ENCODE data around the gene ZNF518B. TPM values are rescaled to one million over a fixed set of nuclear protein-coding genes. Genes with fewer than 3 reads are reported as not detected.

ZNF518B gene
- total and polyA plus RNA-seq, 12 donors = 2.6 to 45.1 (median 20.3) TPM

- TF ChIP-seq POLR2A (IDR thresholded peaks at IDR 0.05) = no peak
- TF ChIP-seq CTCF (IDR thresholded peaks at IDR 0.05) = no peak
- Histone ChIP-seq H3K4me1 (replicated peaks in 1 of 2) (no peaks in the 10 kb centered on the region), H3K9me3 (replicated peaks in 1 of 3) (no peaks in the 10 kb centered on the region), H3K27ac (no peak overlapping the region), H3K36me3 (replicated peaks in 1 of 2) (no peaks in the 10 kb centered on the region), H3K27me3 (no peaks in the 10 kb centered on the region), H3K4me3 (no peak overlapping the region)
- WGBS, 4 donors = 61 to 85% (median 77%) methylated on average over 5 of the region's 5 CpGs
- no peak for DNase-seq
- intact Hi-C loops (cut with DNase I) = no loop called here
These were observed 47.4 kb upstream of the ZNF518B start for GRCh38 chr4:10504570-10505179.

- WGBS, 4 donors = 83 to 94% (median 93%) methylated on average over 5 of the region's 5 CpGs
- H3K4me3 ChIP-seq = no peak overlapping the region
These were observed 45.5 kb upstream of the ZNF518B start for GRCh38 chr4:10502717-10503116.

GRCh38 chr4:10500776-10501175 is 43.5 kb upstream of the ZNF518B start:
- 64 to 74% (median 72%) methylated on average over 6 of the region's 6 CpGs for WGBS, 4 donors
- intact Hi-C loops (cut with DNase I) = no loop called here
- H3K9me3 ChIP-seq (replicated peaks in 1 of 3) = no peaks in the 10 kb centered on the region
- TF ChIP-seq CTCF (IDR thresholded peaks at IDR 0.05) = no peak
- no peak for TF ChIP-seq POLR2A (IDR thresholded peaks at IDR 0.05)
- H3K36me3 ChIP-seq (replicated peaks in 1 of 2) = no peaks in the 10 kb centered on the region
- H3K27ac ChIP-seq = no peak overlapping the region
- H3K4me1 ChIP-seq (replicated peaks in 1 of 2) = no peaks in the 10 kb centered on the region
- H3K4me3 ChIP-seq = no peak overlapping the region
- DNase-seq = no peak
- no peaks in the 10 kb centered on the region for H3K27me3 ChIP-seq

More at GRCh38 chr4:10502717-10503116, 45.5 kb upstream of the ZNF518B start:
- Histone ChIP-seq H3K9me3 (replicated peaks in 1 of 3) (no peaks in the 10 kb centered on the region), H3K36me3 (replicated peaks in 1 of 2) (no peaks in the 10 kb centered on the region), H3K4me1 (replicated peaks in 1 of 2) (no peaks in the 10 kb centered on the region), H3K27ac (no peak overlapping the region), H3K27me3 (no peaks in the 10 kb centered on the region)
- intact Hi-C loops (cut with DNase I) = no loop called here
- TF ChIP-seq CTCF (IDR thresholded peaks at IDR 0.05) (no peak), POLR2A (IDR thresholded peaks at IDR 0.05) (no peak)
- DNase-seq = no peak

DNA sequence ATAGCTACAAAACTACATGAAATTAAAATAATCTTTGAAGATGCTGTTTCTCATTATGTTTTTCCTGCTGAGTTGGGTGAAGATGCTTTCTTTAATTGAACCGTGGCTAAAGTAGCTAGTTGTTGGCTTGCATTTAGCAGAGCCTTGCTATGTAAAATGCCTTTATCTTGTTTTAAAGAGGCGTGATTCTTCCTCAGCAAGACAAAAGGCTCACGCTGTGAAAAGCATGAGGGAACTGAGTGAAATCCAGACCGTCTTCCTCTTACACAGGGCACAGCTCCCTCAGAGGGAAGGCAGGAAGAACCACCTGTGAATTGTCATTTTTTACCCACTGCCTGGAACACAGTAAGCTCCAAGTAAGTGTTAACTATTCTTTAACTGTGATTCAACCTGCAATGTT is 39.0 kb upstream of the ZNF518B start:
- no peak for DNase-seq
- H3K4me3 ChIP-seq = no peak overlapping the region
- H3K36me3 ChIP-seq (replicated peaks in 1 of 2) = no peaks in the 10 kb centered on the region
- H3K27me3 ChIP-seq = no peaks in the 10 kb centered on the region
- no peaks in the 10 kb centered on the region for H3K9me3 ChIP-seq (replicated peaks in 1 of 3)
- no peaks in the 10 kb centered on the region for H3K4me1 ChIP-seq (replicated peaks in 1 of 2)
- H3K27ac ChIP-seq = no peak overlapping the region
- TF ChIP-seq CTCF (IDR thresholded peaks at IDR 0.05) (no peak), POLR2A (IDR thresholded peaks at IDR 0.05) (no peak)
- intact Hi-C loops (cut with DNase I) = no loop called here
- WGBS, 4 donors = 69 to 74% (median 72%) methylated on average over 4 of the region's 4 CpGs

Measured in adrenal gland (tissue), 12 donors.